HL-60 (cell line): Measurements from ENCODE around the gene CYP26A1.

Source experiments
- POLR2AphosphoS5 ChIP-seq: IDR thresholded peaks from 2 replicates; pipeline ENCODE4 v1.6.1; 2012; ENCODE audit warnings: low read depth
- SPI1 ChIP-seq: IDR thresholded peaks from 2 replicates; pipeline ENCODE4 v1.6.1; 2012; ENCODE audit warnings: low read depth, mild to moderate bottlenecking, borderline replicate concordance
- TF ChIP-seq, protein P1 (sequence below): IDR thresholded peaks from one replicate; pipeline ENCODE4 v1.5.1; 2011; ENCODE audit warnings: low read length, control low read depth, inconsistent platforms; ENCODE audit not compliant: insufficient read depth
- TF ChIP-seq, protein P2 (sequence below): IDR thresholded peaks from 2 replicates; pipeline ENCODE4 v1.6.1; 2012; ENCODE audit warnings: low read depth; ENCODE audit not compliant: insufficient replicate concordance

DNA sequence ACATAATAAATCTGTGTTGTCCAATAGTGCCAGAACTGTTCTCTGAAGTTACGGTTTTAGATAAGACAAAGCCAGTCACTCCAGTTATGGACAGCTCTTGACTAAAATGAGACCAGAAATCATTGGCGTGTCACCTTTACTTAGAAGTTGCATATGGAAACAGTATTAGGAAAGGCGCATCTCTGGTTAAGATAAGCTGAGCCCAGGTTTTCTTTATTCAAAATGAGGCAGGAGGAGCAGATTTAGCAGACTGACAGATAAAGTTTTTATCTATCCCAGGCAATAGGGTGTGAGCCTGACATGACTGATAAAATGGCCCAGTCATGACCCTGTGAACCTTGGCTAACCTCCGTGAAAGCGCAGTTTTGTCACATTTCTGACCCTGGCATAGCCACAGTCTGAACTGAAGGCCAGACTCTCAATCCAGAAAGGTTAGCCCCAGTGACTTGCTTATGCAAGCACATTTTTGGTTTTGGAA, 4.2 kb downstream of the CYP26A1 start:
- TF ChIP-seq, protein P1, sequence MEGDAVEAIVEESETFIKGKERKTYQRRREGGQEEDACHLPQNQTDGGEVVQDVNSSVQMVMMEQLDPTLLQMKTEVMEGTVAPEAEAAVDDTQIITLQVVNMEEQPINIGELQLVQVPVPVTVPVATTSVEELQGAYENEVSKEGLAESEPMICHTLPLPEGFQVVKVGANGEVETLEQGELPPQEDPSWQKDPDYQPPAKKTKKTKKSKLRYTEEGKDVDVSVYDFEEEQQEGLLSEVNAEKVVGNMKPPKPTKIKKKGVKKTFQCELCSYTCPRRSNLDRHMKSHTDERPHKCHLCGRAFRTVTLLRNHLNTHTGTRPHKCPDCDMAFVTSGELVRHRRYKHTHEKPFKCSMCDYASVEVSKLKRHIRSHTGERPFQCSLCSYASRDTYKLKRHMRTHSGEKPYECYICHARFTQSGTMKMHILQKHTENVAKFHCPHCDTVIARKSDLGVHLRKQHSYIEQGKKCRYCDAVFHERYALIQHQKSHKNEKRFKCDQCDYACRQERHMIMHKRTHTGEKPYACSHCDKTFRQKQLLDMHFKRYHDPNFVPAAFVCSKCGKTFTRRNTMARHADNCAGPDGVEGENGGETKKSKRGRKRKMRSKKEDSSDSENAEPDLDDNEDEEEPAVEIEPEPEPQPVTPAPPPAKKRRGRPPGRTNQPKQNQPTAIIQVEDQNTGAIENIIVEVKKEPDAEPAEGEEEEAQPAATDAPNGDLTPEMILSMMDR, result no peak
- TF ChIP-seq, protein P2, sequence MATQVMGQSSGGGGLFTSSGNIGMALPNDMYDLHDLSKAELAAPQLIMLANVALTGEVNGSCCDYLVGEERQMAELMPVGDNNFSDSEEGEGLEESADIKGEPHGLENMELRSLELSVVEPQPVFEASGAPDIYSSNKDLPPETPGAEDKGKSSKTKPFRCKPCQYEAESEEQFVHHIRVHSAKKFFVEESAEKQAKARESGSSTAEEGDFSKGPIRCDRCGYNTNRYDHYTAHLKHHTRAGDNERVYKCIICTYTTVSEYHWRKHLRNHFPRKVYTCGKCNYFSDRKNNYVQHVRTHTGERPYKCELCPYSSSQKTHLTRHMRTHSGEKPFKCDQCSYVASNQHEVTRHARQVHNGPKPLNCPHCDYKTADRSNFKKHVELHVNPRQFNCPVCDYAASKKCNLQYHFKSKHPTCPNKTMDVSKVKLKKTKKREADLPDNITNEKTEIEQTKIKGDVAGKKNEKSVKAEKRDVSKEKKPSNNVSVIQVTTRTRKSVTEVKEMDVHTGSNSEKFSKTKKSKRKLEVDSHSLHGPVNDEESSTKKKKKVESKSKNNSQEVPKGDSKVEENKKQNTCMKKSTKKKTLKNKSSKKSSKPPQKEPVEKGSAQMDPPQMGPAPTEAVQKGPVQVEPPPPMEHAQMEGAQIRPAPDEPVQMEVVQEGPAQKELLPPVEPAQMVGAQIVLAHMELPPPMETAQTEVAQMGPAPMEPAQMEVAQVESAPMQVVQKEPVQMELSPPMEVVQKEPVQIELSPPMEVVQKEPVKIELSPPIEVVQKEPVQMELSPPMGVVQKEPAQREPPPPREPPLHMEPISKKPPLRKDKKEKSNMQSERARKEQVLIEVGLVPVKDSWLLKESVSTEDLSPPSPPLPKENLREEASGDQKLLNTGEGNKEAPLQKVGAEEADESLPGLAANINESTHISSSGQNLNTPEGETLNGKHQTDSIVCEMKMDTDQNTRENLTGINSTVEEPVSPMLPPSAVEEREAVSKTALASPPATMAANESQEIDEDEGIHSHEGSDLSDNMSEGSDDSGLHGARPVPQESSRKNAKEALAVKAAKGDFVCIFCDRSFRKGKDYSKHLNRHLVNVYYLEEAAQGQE, result no peak
- TF ChIP-seq POLR2AphosphoS5 (no peak), SPI1 (no peak)
